K562 (cell line): ENCODE measurements around the gene PAIP1. TPM values are rescaled to one million over a fixed set of nuclear protein-coding genes. Genes with fewer than 3 reads are reported as not detected.

ENCODE experiments used
- CREM ChIP-seq: IDR thresholded peaks from 2 replicates; pipeline ENCODE4 v1.6.1; 2014; ENCODE audit warnings: antibody characterized with exemption, low read depth
- DACH1 ChIP-seq: fragments of 450-650 bp; IDR thresholded peaks from 2 replicates; pipeline ENCODE4 v1.6.1; 2018; ENCODE audit not compliant: partially characterized antibody
- EP300 ChIP-seq: IDR thresholded peaks from 2 replicates; pipeline ENCODE4 v1.6.1; 2012; ENCODE audit warnings: low read length, improper control_type of control experiment
- FOXK1 ChIP-seq: sonication (generic); formaldehyde crosslinking; IDR thresholded peaks from 2 replicates; pipeline ENCODE4 v1.8.0; 2022; ENCODE audit warnings: missing genetic modification reagents, mild to moderate bottlenecking, borderline replicate concordance
- HMGN3 ChIP-seq: IDR thresholded peaks from 2 replicates; pipeline ENCODE4 v1.6.1; 2011; ENCODE audit warnings: borderline replicate concordance, low read depth, mild to moderate bottlenecking, mixed read lengths, low read length; ENCODE audit not compliant: insufficient read length; ENCODE audit errors: extremely low read depth
- HOXB6 ChIP-seq: fragments of 250-450 bp; sonication (Bioruptor Pico); IDR thresholded peaks from 2 replicates; pipeline ENCODE4 v1.5.1; 2022; ENCODE audit warnings: mild to moderate bottlenecking, borderline replicate concordance
- KAT7 ChIP-seq: sonication (generic); formaldehyde crosslinking; IDR thresholded peaks from 2 replicates; pipeline ENCODE4 v1.8.0; 2022; ENCODE audit warnings: missing genetic modification reagents, mild to moderate bottlenecking, borderline replicate concordance
- L3MBTL2 ChIP-seq: fragments of 450-650 bp; IDR thresholded peaks from 2 replicates; pipeline ENCODE4 v1.6.1; 2016; ENCODE audit warnings: mild to moderate bottlenecking, moderate library complexity
- MBD2 ChIP-seq: sonication (generic); IDR thresholded peaks from 2 replicates; pipeline ENCODE4 v1.6.1; 2016; ENCODE audit warnings: low read depth, borderline replicate concordance
- PHF20 ChIP-seq: fragments of 450-650 bp; IDR thresholded peaks from 2 replicates; pipeline ENCODE4 v1.6.1; 2018; ENCODE audit not compliant: partially characterized antibody
- REST ChIP-seq, 2 experiments: fragments of 450-650 bp; formaldehyde crosslinking in 1 of 2; IDR thresholded peaks; 2 replicates each; pipeline versions ENCODE4 v1.4.0 to v1.6.1; 2014 to 2020; ENCODE audit warnings: mild to moderate bottlenecking in 2 of 2, borderline replicate concordance in 1 of 2, low read depth in 1 of 2
- SRSF1 ChIP-seq: fragments of 200-400 bp; formaldehyde crosslinking; IDR thresholded peaks from 2 replicates; pipeline ENCODE4 v1.6.1; 2017; ENCODE audit warnings: mild to moderate bottlenecking, low read depth, low read length, moderate library complexity
- ZBTB11 ChIP-seq, 3 experiments: fragments of 200-800 bp in 1 of 3; fragments of 250-450 bp in 1 of 3; fragments of 450-650 bp in 1 of 3; sonication (Bioruptor Pico) in 1 of 3; sonication (Bioruptor generic) in 1 of 3; formaldehyde crosslinking in 1 of 3; IDR thresholded peaks; 2 replicates each; pipeline versions ENCODE4 v1.6.1 to v1.8.0; 2016 to 2022; ENCODE audit warnings: mild to moderate bottlenecking in 2 of 3, missing genetic modification characterization in 2 of 3, missing compliant biosample characterization in 1 of 3, moderate library complexity in 1 of 3
- ZBTB26 ChIP-seq: fragments of 450-650 bp; formaldehyde crosslinking; IDR thresholded peaks from 2 replicates; pipeline ENCODE4 v1.4.0; 2022; ENCODE audit warnings: missing genetic modification characterization
- polyA plus RNA-seq, 8 experiments: library from polyadenylated mRNA; depleted of rRNA in 4 of 8; stranded (reverse) in 5 of 8; unstranded in 3 of 8; fragments of >200 nt; fragmentation: Nextera tagmentation in 2 of 8; fragmentation: Illumina TruSeq in 1 of 8; extraction: Ambion mirVana in 2 of 8; extraction: Trizol in 1 of 8; gene quantifications; 2 replicates each; pipeline versions ENCODE4 v1.2.1 to v1.2.3, GENCODE V29; 2011 to 2014; ENCODE audit warnings: inconsistent platforms in 1 of 8, missing spikeins in 1 of 8
- total RNA-seq, 7 experiments: library from RNA; depleted of rRNA in 6 of 7; stranded (reverse); fragments of >200 nt in 6 of 7; fragmentation: Illumina TruSeq in 2 of 7; extraction: Trizol in 2 of 7; gene quantifications; 2 replicates each; pipeline versions ENCODE4 v1.2.1 to v1.2.3, GENCODE V29; 2011 to 2021; ENCODE audit warnings: low replicate concordance in 1 of 7

PAIP1 gene
- total and polyA plus RNA-seq, 9 of the 15 experiments (the other 6 are each of a cell fraction or from before 2014, with no cell fraction given): 51.7 to 181 (median 102) TPM

- TF ChIP-seq MBD2: peak; percentile 70; the same call in 1 of the 2 replicates
- TF ChIP-seq DACH1: no peak
- TF ChIP-seq ZBTB26 (CRISPR knock-in tag): no peak
- TF ChIP-seq CREM: peak; percentile 30
- TF ChIP-seq FOXK1 (CRISPR knock-in tag): no peak
- peak; percentile 83 for TF ChIP-seq L3MBTL2
- peak; percentile 55 for TF ChIP-seq PHF20
- no peak for TF ChIP-seq HOXB6
- TF ChIP-seq HMGN3: peak; percentile 29
- TF ChIP-seq ZBTB11 (CRISPR knock-in tag; IDR thresholded peaks at IDR 0.05): peak in 1 of 3 experiments; percentile 73; a peak in 2 of 6 replicates
- TF ChIP-seq KAT7 (CRISPR knock-in tag): peak; percentile 69; the same call in 1 of the 2 replicates
- peak; percentile 26 for TF ChIP-seq REST (IDR thresholded peaks at IDR 0.05; ENCODE audit: borderline replicate concordance)
- TF ChIP-seq REST (CRISPR knock-in tag; IDR thresholded peaks at IDR 0.05; ENCODE audit: low read depth): peak; percentile 55
- TF ChIP-seq SRSF1: 0 out of 2 replicates have a peak, but pooled peaks have one; percentile 58
- TF ChIP-seq EP300: 0 out of 2 replicates have a peak, but pooled peaks have one; percentile 3
These were observed at the start of gene PAIP1 (continued) for GRCh38 chr5:43556857-43557542.
